Sigmoid colon (tissue), 4 donors: ENCODE measurements around the gene PRKCQ.
"Not testable (repeated sequence)": the region's sequence is repeated elsewhere in the genome, so short reads cannot be mapped to it uniquely, and the experiment has no call there.

Experiments used
- CTCF ChIP-seq, 4 experiments: fragments of 450-650 bp in 3 of 4; fragments of 200-600 bp in 1 of 4; IDR thresholded peaks; one replicate each; pipeline ENCODE4 v1.5.1; 2016 to 2019; ENCODE audit warnings: antibody characterized with exemption in 4 of 4, mild to moderate bottlenecking in 3 of 4, moderate library complexity in 2 of 4
- EP300 ChIP-seq, 4 donors: sonication (generic); formaldehyde crosslinking; IDR thresholded peaks; one replicate each; pipeline ENCODE4 v1.6.1; 2017; ENCODE audit warnings: antibody characterized with exemption in 4 of 4
- POLR2A ChIP-seq, 2 donors: fragments of 450-650 bp; IDR thresholded peaks; one replicate each; pipeline ENCODE4 v1.6.1; 2016; ENCODE audit warnings: antibody characterized with exemption in 2 of 2, mild to moderate bottlenecking in 2 of 2, moderate library complexity in 2 of 2
- POLR2AphosphoS5 ChIP-seq, 4 donors: sonication (generic); formaldehyde crosslinking; IDR thresholded peaks; one replicate each; pipeline ENCODE4 v1.6.1; 2017; ENCODE audit warnings: antibody characterized with exemption in 4 of 4

GRCh38 chr10:6581223-6581622 lies 1.1 kb upstream of the PRKCQ start:
- not testable (repeated sequence) for TF ChIP-seq CTCF, POLR2AphosphoS5, EP300, POLR2A (IDR thresholded peaks at IDR 0.05)
